ENCODE measurements around the gene MGARP.
A peak's percentile ranks its signal among the peaks of the same experiment; 100 is the strongest.
"Not testable (repeated sequence)": the region's sequence is repeated elsewhere in the genome, so short reads cannot be mapped to it uniquely, and the experiment has no call there.

The MGARP gene

GRCh38 chr4:139275281-139275735 is 4.7 kb downstream of the MGARP start:
- no peak for TF ChIP-seq POLR2A (IDR thresholded peaks at IDR 0.05; ENCODE audit: low read length)
- TF ChIP-seq GATA1 (IDR thresholded peaks at IDR 0.05; ENCODE audit: low read depth, low read length), result no peak
- DNase-seq, result no peak

GRCh38 chr4:139274790-139275189 is 5.2 kb downstream of the MGARP start:
- no peak for TF ChIP-seq GATA1 (IDR thresholded peaks at IDR 0.05; ENCODE audit: low read depth, low read length)
- TF ChIP-seq POLR2A (IDR thresholded peaks at IDR 0.05; ENCODE audit: low read length), result no peak
- DNase-seq, result no peak

GRCh38 chr4:139273835-139274234 is 6.2 kb downstream of the MGARP start:
- no peak for DNase-seq
- TF ChIP-seq POLR2A (IDR thresholded peaks at IDR 0.05; ENCODE audit: low read length) (no peak), GATA1 (IDR thresholded peaks at IDR 0.05; ENCODE audit: low read depth, low read length) (no peak)

- DNase-seq, result no peak
- no peak for TF ChIP-seq GATA1 (IDR thresholded peaks at IDR 0.05; ENCODE audit: low read depth, low read length)
- no peak for TF ChIP-seq POLR2A (IDR thresholded peaks at IDR 0.05; ENCODE audit: low read length)
These were observed 12.7 kb downstream of the MGARP start for GRCh38 chr4:139267301-139267700.

- TF ChIP-seq POLR2A (IDR thresholded peaks at IDR 0.05; ENCODE audit: low read length) (peak; percentile 29), GATA1 (IDR thresholded peaks at IDR 0.05; ENCODE audit: low read depth, low read length) (no peak)
- peak; percentile 65 to 82 for DNase-seq
These were observed 13.3 kb downstream of the MGARP start for GRCh38 chr4:139266583-139267257.

GRCh38 chr4:139266208-139266582 is 13.8 kb downstream of the MGARP start:
- no peak for TF ChIP-seq GATA1 (IDR thresholded peaks at IDR 0.05; ENCODE audit: low read depth, low read length)
- TF ChIP-seq POLR2A (IDR thresholded peaks at IDR 0.05; ENCODE audit: low read length), result no peak
- no peak for DNase-seq

- no peak for DNase-seq
- TF ChIP-seq POLR2A (IDR thresholded peaks at IDR 0.05; ENCODE audit: low read length) (no peak), GATA1 (IDR thresholded peaks at IDR 0.05; ENCODE audit: low read depth, low read length) (no peak)
These were observed 14.4 kb downstream of the MGARP start for GRCh38 chr4:139265654-139266053.

GRCh38 chr4:139256349-139256748 is 23.7 kb downstream of the MGARP start:
- no peak for DNase-seq
- TF ChIP-seq POLR2A (IDR thresholded peaks at IDR 0.05; ENCODE audit: low read length), result no peak

- DNase-seq, result not testable (repeated sequence)
These were observed 24.4 kb downstream of the MGARP start for GRCh38 chr4:139255581-139255980.

GRCh38 chr4:139253713-139254112 is 26.3 kb downstream of the MGARP start:
- no peak for DNase-seq
- TF ChIP-seq POLR2A (IDR thresholded peaks at IDR 0.05; ENCODE audit: low read length) (no peak), GATA1 (IDR thresholded peaks at IDR 0.05; ENCODE audit: low read depth, low read length) (no peak)

- peak in 1 of 2 experiments; percentile 5 for DNase-seq
- TF ChIP-seq GATA1 (IDR thresholded peaks at IDR 0.05; ENCODE audit: low read depth, low read length), result no peak
- no peak for TF ChIP-seq POLR2A (IDR thresholded peaks at IDR 0.05; ENCODE audit: low read length)
These were observed 27.0 kb downstream of the MGARP start for GRCh38 chr4:139253046-139253445.

GRCh38 chr4:139247700-139248238 is 32.3 kb downstream of the MGARP start:
- DNase-seq, result no peak
- TF ChIP-seq POLR2A (IDR thresholded peaks at IDR 0.05; ENCODE audit: low read length) (no peak), GATA1 (IDR thresholded peaks at IDR 0.05; ENCODE audit: low read depth, low read length) (no peak)

- no peak for DNase-seq
- TF ChIP-seq GATA1 (IDR thresholded peaks at IDR 0.05; ENCODE audit: low read depth, low read length), result no peak
- TF ChIP-seq POLR2A (IDR thresholded peaks at IDR 0.05; ENCODE audit: low read length), result no peak
These were observed 32.8 kb downstream of the MGARP start for GRCh38 chr4:139247241-139247640.

- TF ChIP-seq GATA1 (IDR thresholded peaks at IDR 0.05; ENCODE audit: low read depth, low read length), result no peak
- no peak for TF ChIP-seq POLR2A (IDR thresholded peaks at IDR 0.05; ENCODE audit: low read length)
- no peak for DNase-seq
These were observed 33.9 kb downstream of the MGARP start for GRCh38 chr4:139246166-139246565.

- no peak for DNase-seq
- TF ChIP-seq POLR2A (IDR thresholded peaks at IDR 0.05; ENCODE audit: low read length) (no peak), GATA1 (IDR thresholded peaks at IDR 0.05; ENCODE audit: low read depth, low read length) (no peak)
These were observed 34.4 kb downstream of the MGARP start for GRCh38 chr4:139245590-139245989.
